Smooth muscle cell (in vitro differentiated cells): ENCODE data around the gene USP5. TPM values are rescaled to one million over a fixed set of nuclear protein-coding genes. Genes with fewer than 3 reads are reported as not detected.
"Not testable (repeated sequence)": the region's sequence is repeated elsewhere in the genome, so short reads cannot be mapped to it uniquely, and the experiment has no call there.

Experiments
- DNase-seq: peaks from one replicate; lab custom pipeline; 2025; ENCODE audit not compliant: unreplicated experiment; lab: John Stamatoyannopoulos, UW
- H2AFZ ChIP-seq: fragments of 200-600 bp; sonication (generic); 2 replicates; pipeline ENCODE4 v1.6.0; 2016; ENCODE audit warnings: antibody characterized with exemption, low read depth, mild to moderate bottlenecking
- H3F3A ChIP-seq: fragments of 200-600 bp; sonication (generic); 2 replicates; pipeline ENCODE4 v1.6.0; 2017; ENCODE audit warnings: antibody characterized with exemption, low read depth
- H3K27ac ChIP-seq: fragments of 200-600 bp; sonication (generic); 2 replicates; pipeline ENCODE4 v1.5.1; 2016; ENCODE audit warnings: low read depth, mild to moderate bottlenecking
- H3K27me3 ChIP-seq: fragments of 200-600 bp; sonication (generic); 2 replicates; pipeline ENCODE4 v1.6.1; 2016; ENCODE audit warnings: low read depth, mild to moderate bottlenecking
- H3K36me3 ChIP-seq: fragments of 200-600 bp; sonication (generic); 2 replicates; pipeline ENCODE4 v1.5.1; 2016; ENCODE audit warnings: low read depth
- H3K4me1 ChIP-seq: fragments of 200-600 bp; sonication (generic); 2 replicates; pipeline ENCODE4 v1.5.1; 2016; ENCODE audit warnings: low read depth
- H3K4me2 ChIP-seq: fragments of 200-600 bp; sonication (generic); 2 replicates; pipeline ENCODE4 v1.6.0; 2016; ENCODE audit warnings: mild to moderate bottlenecking
- H3K4me3 ChIP-seq: fragments of 200-600 bp; sonication (generic); 2 replicates; pipeline ENCODE4 v1.5.1; 2016; ENCODE audit warnings: mild to moderate bottlenecking
- H3K79me2 ChIP-seq: fragments of 200-600 bp; sonication (generic); 2 replicates; pipeline ENCODE4 v1.6.0; 2016; ENCODE audit warnings: low read depth, mild to moderate bottlenecking
- H3K9ac ChIP-seq: fragments of 200-600 bp; sonication (generic); 2 replicates; pipeline ENCODE4 v1.6.0; 2016; ENCODE audit warnings: low read depth
- H3K9me3 ChIP-seq: fragments of 200-600 bp; sonication (generic); replicated peaks from 2 replicates; pipeline ENCODE4 v1.5.1; 2016; ENCODE audit warnings: low read depth
- H4K20me1 ChIP-seq: fragments of 200-600 bp; sonication (generic); 2 replicates; pipeline ENCODE4 v1.6.0; 2016; ENCODE audit warnings: low read depth
- WGBS: methylation state at CpG from one replicate; pipeline ENCODE4 v1.1.7; 2016; ENCODE audit warnings: low lambda C conversion rate; 5-methylcytosine and 5-hydroxymethylcytosine counted together
- polyA plus RNA-seq: library from polyadenylated mRNA; unstranded; fragments of >200 nt; fragmentation: Nextera tagmentation; extraction: Ambion mirVana; gene quantifications from 2 replicates; pipeline ENCODE4 v1.2.1, GENCODE V29; 2016
- total RNA-seq: library from RNA; depleted of rRNA; stranded (reverse); fragments of >200 nt; gene quantifications from 2 replicates; pipeline ENCODE4 v1.2.3, GENCODE V29; 2014
- TF ChIP-seq, protein P1 (sequence below): fragments of 200-600 bp; sonication (generic); IDR thresholded peaks from 2 replicates; pipeline ENCODE4 v1.5.1; 2017; ENCODE audit warnings: borderline replicate concordance, mild to moderate bottlenecking, antibody characterized with exemption; ENCODE audit not compliant: insufficient read depth, poor library complexity, severe bottlenecking

The USP5 gene
- total and polyA plus RNA-seq, 2 experiments from 2014 or later, result 51.3 to 64.9 TPM

DNA sequence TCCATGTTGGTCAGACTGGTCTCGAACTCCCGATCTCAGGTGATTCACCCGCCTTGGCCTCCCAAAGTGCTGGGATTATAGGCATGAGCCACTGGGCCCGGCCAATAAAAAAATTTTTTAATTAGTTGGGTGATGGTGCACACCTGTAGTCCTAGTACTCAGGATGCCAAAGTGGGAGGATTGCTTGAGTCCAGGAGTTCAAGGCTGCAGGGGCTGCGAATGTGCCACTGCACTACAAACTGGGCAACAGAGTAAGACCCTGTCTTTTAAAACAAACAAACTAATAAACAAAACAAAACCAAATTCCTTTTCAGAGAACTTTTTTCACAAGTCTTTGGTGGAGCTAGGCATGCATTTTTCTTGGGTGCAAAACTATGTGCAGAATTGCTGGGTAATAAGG, 31.3 kb downstream of the USP5 start:
- WGBS, result 97% methylated on average over 5 of the region's 5 CpGs
- no peaks in the 10 kb centered on the region for H3K79me2 ChIP-seq
- DNase-seq, result no peak
- no peaks in the 10 kb centered on the region for H3K36me3 ChIP-seq
- H3F3A ChIP-seq, result no peaks in the 10 kb centered on the region
- H3K4me3 ChIP-seq, result no peak overlapping the region
- no peak overlapping the region for H2AFZ ChIP-seq
- no peak overlapping the region for H3K9ac ChIP-seq
- TF ChIP-seq, protein P1, sequence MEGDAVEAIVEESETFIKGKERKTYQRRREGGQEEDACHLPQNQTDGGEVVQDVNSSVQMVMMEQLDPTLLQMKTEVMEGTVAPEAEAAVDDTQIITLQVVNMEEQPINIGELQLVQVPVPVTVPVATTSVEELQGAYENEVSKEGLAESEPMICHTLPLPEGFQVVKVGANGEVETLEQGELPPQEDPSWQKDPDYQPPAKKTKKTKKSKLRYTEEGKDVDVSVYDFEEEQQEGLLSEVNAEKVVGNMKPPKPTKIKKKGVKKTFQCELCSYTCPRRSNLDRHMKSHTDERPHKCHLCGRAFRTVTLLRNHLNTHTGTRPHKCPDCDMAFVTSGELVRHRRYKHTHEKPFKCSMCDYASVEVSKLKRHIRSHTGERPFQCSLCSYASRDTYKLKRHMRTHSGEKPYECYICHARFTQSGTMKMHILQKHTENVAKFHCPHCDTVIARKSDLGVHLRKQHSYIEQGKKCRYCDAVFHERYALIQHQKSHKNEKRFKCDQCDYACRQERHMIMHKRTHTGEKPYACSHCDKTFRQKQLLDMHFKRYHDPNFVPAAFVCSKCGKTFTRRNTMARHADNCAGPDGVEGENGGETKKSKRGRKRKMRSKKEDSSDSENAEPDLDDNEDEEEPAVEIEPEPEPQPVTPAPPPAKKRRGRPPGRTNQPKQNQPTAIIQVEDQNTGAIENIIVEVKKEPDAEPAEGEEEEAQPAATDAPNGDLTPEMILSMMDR, result no peak
- H3K27ac ChIP-seq, result no peak overlapping the region
- no peaks in the 10 kb centered on the region for H3K9me3 ChIP-seq
- peaks cover 5% of the 10 kb centered on the region for H3K4me1 ChIP-seq
- H3K4me2 ChIP-seq, result no peak overlapping the region
- H4K20me1 ChIP-seq, result no peaks in the 10 kb centered on the region
- H3K27me3 ChIP-seq, result no peaks in the 10 kb centered on the region

DNA sequence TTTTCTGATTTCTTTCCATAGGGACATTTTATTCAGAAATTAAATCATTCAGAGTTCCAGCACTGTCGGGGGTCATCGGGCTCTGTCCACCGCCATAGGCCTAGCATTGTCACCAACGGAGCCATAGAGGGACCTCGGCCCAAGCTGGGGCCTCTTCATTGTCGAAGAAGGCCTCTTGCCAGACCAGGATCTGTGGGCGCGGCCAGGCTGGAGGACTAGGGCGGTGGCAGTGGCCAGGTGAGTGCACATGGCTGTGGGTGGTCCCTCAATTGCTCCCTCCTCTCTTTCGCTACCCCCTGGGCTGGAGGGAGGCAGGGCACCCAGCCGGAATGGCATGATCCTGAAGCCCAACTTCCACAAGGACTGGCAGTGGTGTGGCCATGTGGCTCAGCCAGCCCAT, 31.7 kb downstream of the USP5 start:
- no peaks in the 10 kb centered on the region for H3K9me3 ChIP-seq
- no peaks in the 10 kb centered on the region for H4K20me1 ChIP-seq
- 97% methylated on average over 11 of the region's 11 CpGs for WGBS
- H3K4me3 ChIP-seq, result no peak overlapping the region
- no peaks in the 10 kb centered on the region for H3K36me3 ChIP-seq
- no peak overlapping the region for H2AFZ ChIP-seq
- no peaks in the 10 kb centered on the region for H3F3A ChIP-seq
- H3K4me2 ChIP-seq, result no peak overlapping the region
- TF ChIP-seq, protein P1, result no peak
- no peak for DNase-seq
- H3K27me3 ChIP-seq, result no peaks in the 10 kb centered on the region
- no peaks in the 10 kb centered on the region for H3K79me2 ChIP-seq
- H3K4me1 ChIP-seq, result peaks cover 5% of the 10 kb centered on the region
- H3K9ac ChIP-seq, result no peak overlapping the region
- no peak overlapping the region for H3K27ac ChIP-seq

DNA sequence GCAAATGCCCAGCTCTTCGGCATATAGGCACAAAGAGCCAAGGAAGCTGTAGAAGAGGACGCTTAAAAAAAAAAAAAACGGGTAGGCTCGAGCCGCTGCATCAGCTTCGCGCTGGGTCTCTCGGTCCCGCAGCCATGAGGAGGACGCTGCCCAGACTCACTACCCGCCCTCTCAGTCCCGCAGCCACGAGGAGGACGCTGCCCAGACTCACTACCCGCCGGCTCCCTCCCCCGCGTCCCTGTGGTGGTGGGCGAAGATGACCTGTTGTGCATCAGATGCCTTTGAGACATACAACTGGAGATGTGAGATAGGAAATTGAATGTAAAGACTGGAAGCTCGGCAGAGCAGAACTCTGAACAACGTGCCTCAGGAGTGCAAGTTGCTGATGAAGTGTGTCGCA, 32.6 kb downstream of the USP5 start:
- WGBS, result 70% methylated on average over 22 of the region's 22 CpGs
- Histone ChIP-seq H3K79me2 (no peaks in the 10 kb centered on the region), H3K27ac (no peak overlapping the region), H3K9me3 (no peaks in the 10 kb centered on the region), H3K4me3 (no peak overlapping the region), H2AFZ (no peak overlapping the region), H3K4me2 (no peak overlapping the region), H3K9ac (no peak overlapping the region), H3F3A (no peaks in the 10 kb centered on the region), H3K36me3 (no peaks in the 10 kb centered on the region), H3K27me3 (no peaks in the 10 kb centered on the region), H4K20me1 (no peaks in the 10 kb centered on the region), H3K4me1 (peaks cover 5% of the 10 kb centered on the region)
- TF ChIP-seq, protein P1, result no peak
- no peak for DNase-seq

DNA sequence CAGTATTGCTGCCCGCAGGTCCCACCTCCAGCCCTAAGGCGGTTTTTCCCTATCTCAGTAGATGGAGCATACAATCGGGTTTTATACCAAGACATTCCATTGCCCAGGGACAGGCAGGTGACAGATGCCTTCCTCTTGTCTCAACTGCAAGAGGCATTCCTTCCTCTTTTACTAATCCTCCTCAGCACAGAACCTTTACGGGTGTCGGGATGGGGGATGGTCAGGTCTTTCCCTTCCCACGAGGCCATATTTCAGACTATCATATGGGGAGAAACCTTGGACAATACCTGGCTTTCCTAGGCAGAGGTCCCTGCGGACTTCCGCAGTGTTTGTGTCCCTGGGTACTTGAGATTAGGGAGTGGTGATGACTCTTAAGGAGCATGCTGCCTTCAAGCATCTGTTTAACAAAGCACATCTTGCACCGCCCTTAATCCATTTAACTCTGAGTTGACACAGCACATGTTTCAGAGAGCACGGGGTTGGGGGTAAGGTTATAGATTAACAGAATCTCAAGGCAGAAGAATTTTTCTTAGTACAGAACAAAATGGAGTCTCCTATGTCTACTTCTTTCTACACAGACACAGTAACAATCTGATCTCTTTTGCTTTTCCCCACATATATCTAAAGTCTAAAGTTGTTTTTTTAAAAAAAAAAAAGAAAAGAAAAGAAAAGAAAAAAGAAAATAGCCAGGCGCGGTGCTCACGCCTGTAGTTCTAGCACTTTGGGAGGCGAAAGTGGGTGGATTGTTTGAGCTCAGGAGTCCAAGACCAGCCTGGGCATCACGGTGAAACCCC, 34.5 kb downstream of the USP5 start:
- not testable (repeated sequence) for H3K4me2 ChIP-seq, H3K4me3 ChIP-seq, H3K9me3 ChIP-seq, H2AFZ ChIP-seq, H3K79me2 ChIP-seq, H3K9ac ChIP-seq, H3K27me3 ChIP-seq, H3F3A ChIP-seq, H4K20me1 ChIP-seq, H3K27ac ChIP-seq, H3K36me3 ChIP-seq, DNase-seq
- 44% methylated on average over 13 of the region's 15 CpGs for WGBS
- H3K4me1 ChIP-seq, result peaks cover 12% of the 10 kb centered on the region
